Lower leg skin (tissue), 4 donors: ENCODE measurements around the gene MORC3. TPM values are rescaled to one million over a fixed set of nuclear protein-coding genes. Genes with fewer than 3 reads are reported as not detected.
"Not testable (repeated sequence)": the region's sequence is repeated elsewhere in the genome, so short reads cannot be mapped to it uniquely, and the experiment has no call there.

Source experiments
- DNase-seq, 2 donors: peaks; one replicate each; pipeline ENCODE4 v3.0.0-alpha.2; 2019; ENCODE audit warnings: low spot score in 2 of 2
- H3K4me3 ChIP-seq: fragments of 200-600 bp; sonication (generic); 2 replicates; pipeline ENCODE4 v1.5.1; 2017; ENCODE audit warnings: mild to moderate bottlenecking, low read depth; ENCODE audit not compliant: poor library complexity, severe bottlenecking
- CTCF ChIP-seq, 3 donors: fragments of 450-650 bp; IDR thresholded peaks; one replicate each; pipeline ENCODE4 v1.5.1; 2016; ENCODE audit warnings: antibody characterized with exemption in 3 of 3, mild to moderate bottlenecking in 3 of 3, moderate library complexity in 2 of 3
- POLR2A ChIP-seq, 2 donors: fragments of 450-650 bp; IDR thresholded peaks; one replicate each; pipeline ENCODE4 v1.6.1; 2016 to 2017; ENCODE audit warnings: antibody characterized with exemption in 2 of 2, mild to moderate bottlenecking in 1 of 2, moderate library complexity in 1 of 2
- WGBS, 2 donors: methylation state at CpG; one replicate each; pipeline ENCODE4 v1.1.5; 2018; 5-methylcytosine and 5-hydroxymethylcytosine counted together
- intact Hi-C: fragments of 100-400 bp; cut with DNase I; formaldehyde crosslinking; loops from one replicate; pipeline ENCODE4 v1.15.0; 2023; ENCODE audit warnings: low total_unique reads
- total RNA-seq, 4 donors: library from RNA; depleted of rRNA; stranded (reverse); fragments of >200 nt; gene quantifications; one replicate each; pipeline ENCODE4 v1.1.0, GENCODE V29; 2016

Gene MORC3
- total RNA-seq, 4 donors from 2014 or later, result 47.4 to 71.3 (median 56.8) TPM

- TF ChIP-seq POLR2A (IDR thresholded peaks at IDR 0.05) (no peak), CTCF (IDR thresholded peaks at IDR 0.05) (no peak)
- intact Hi-C loops, result no loop called here
- no peak for DNase-seq
- WGBS, 2 donors, result 73 to 81% methylated on average over 10 of the region's 10 CpGs
- no peak overlapping the region for H3K4me3 ChIP-seq
Measured at GRCh38 chr21:36388835-36389234, 68.8 kb downstream of the MORC3 start.

GRCh38 chr21:36391649-36392048 is 71.7 kb downstream of the MORC3 start:
- 95 to 97% methylated on average over 6 of the region's 6 CpGs for WGBS, 2 donors
- intact Hi-C loops, DNase-seq, H3K4me3 ChIP-seq: not testable (repeated sequence)

- TF ChIP-seq POLR2A (IDR thresholded peaks at IDR 0.05) (no peak), CTCF (IDR thresholded peaks at IDR 0.05) (no peak)
- 88 to 91% methylated on average over 6 of the region's 6 CpGs for WGBS, 2 donors
- no peak overlapping the region for H3K4me3 ChIP-seq
- intact Hi-C loops, result no loop called here
- no peak for DNase-seq
Measured at GRCh38 chr21:36395353-36396111, 75.5 kb downstream of the MORC3 start.

- WGBS, 2 donors, result 80 to 85% methylated on average over 3 of the region's 3 CpGs
- H3K4me3 ChIP-seq, result no peak overlapping the region
- DNase-seq, result no peak
- intact Hi-C loops, result no loop called here
- TF ChIP-seq CTCF (IDR thresholded peaks at IDR 0.05) (no peak), POLR2A (IDR thresholded peaks at IDR 0.05) (no peak)
Measured at GRCh38 chr21:36396325-36396724, 76.3 kb downstream of the MORC3 start.

GRCh38 chr21:36396971-36397370 is 77.0 kb downstream of the MORC3 start:
- no peak for DNase-seq
- WGBS, 2 donors, result 95 to 96% methylated on average over 4 of the region's 4 CpGs
- intact Hi-C loops, result no loop called here
- no peak overlapping the region for H3K4me3 ChIP-seq
- TF ChIP-seq CTCF (IDR thresholded peaks at IDR 0.05) (no peak), POLR2A (IDR thresholded peaks at IDR 0.05) (no peak)

GRCh38 chr21:36397606-36398005 is 77.6 kb downstream of the MORC3 start:
- no peak overlapping the region for H3K4me3 ChIP-seq
- intact Hi-C loops, result no loop called here
- no peak for TF ChIP-seq POLR2A (IDR thresholded peaks at IDR 0.05)
- TF ChIP-seq CTCF (IDR thresholded peaks at IDR 0.05), result no peak
- no peak for DNase-seq
- WGBS, 2 donors, result 77 to 88% methylated on average over 5 of the region's 5 CpGs

- DNase-seq, H3K4me3 ChIP-seq, intact Hi-C loops: not testable (repeated sequence)
- 94 to 96% methylated on average over 9 of the region's 9 CpGs for WGBS, 2 donors
Measured at GRCh38 chr21:36399736-36400135, 79.7 kb downstream of the MORC3 start.
